H1 (cell line): Measurements from ENCODE around the gene METRN. TPM values are rescaled to one million over a fixed set of nuclear protein-coding genes. Genes with fewer than 3 reads are reported as not detected.

Experiments
- CTCF ChIA-PET: fragments of 300-600 bp; sonication (Branson Sonifier 250); formaldehyde crosslinking; loops from one replicate; lab custom pipeline; 2021; ENCODE audit not compliant: partially characterized antibody; lab: Charles Lee
- POLR2A ChIA-PET: fragments of 300-600 bp; sonication (Branson Sonifier 250); formaldehyde crosslinking; loops from one replicate; lab custom pipeline; 2021; ENCODE audit warnings: inconsistent platforms; ENCODE audit not compliant: partially characterized antibody; lab: Charles Lee
- DNase-seq, 2 experiments: peaks; one replicate each; pipeline versions ENCODE4 v3.0.0 to v3.0.0-alpha.2; 2010 to 2022; ENCODE audit warnings: low spot score in 2 of 2, low read depth in 1 of 2, mixed read lengths in 1 of 2
- FAIRE-seq: peaks from 2 replicates; lab custom pipeline; 2011; peaks lifted over from hg19 to GRCh38; lab: Jason Lieb, UNC
- H2AFZ ChIP-seq: 2 replicates; pipeline ENCODE4 v1.8.1; 2012; ENCODE audit warnings: low read length, inconsistent platforms
- H2AK5ac ChIP-seq: 2 replicates; pipeline ENCODE4 v1.6.1; 2013; ENCODE audit warnings: low read depth, low read length
- H2BK120ac ChIP-seq: replicated peaks from 2 replicates; pipeline ENCODE3; 2013; ENCODE audit warnings: low read depth, low read length, inconsistent platforms
- H2BK12ac ChIP-seq: 2 replicates; pipeline ENCODE4 v1.6.1; 2013; ENCODE audit warnings: low read depth, low read length
- H2BK15ac ChIP-seq: 2 replicates; pipeline ENCODE4 v1.6.1; 2013; ENCODE audit warnings: low read length
- H2BK20ac ChIP-seq: 2 replicates; pipeline ENCODE4 v1.6.1; 2013; ENCODE audit warnings: low read length
- H2BK5ac ChIP-seq: 2 replicates; pipeline ENCODE4 v1.6.1; 2013; ENCODE audit warnings: low read depth, low read length
- H3K14ac ChIP-seq: 2 replicates; pipeline ENCODE4 v1.6.1; 2013; ENCODE audit warnings: inconsistent platforms; ENCODE audit not compliant: insufficient read length
- H3K18ac ChIP-seq: 2 replicates; pipeline ENCODE4 v1.6.1; 2013; ENCODE audit warnings: low read length; ENCODE audit errors: extremely low read depth
- H3K23ac ChIP-seq: 2 replicates; pipeline ENCODE4 v1.6.1; 2013; ENCODE audit warnings: inconsistent platforms; ENCODE audit not compliant: insufficient read length
- H3K23me2 ChIP-seq: 2 replicates; pipeline ENCODE4 v1.6.1; 2013; ENCODE audit warnings: low read depth, low read length
- H3K27ac ChIP-seq: 2 replicates; pipeline ENCODE4 v1.6.1; 2011; ENCODE audit warnings: low read depth, low read length, inconsistent platforms
- H3K27me3 ChIP-seq, 4 experiments: replicated peaks in 1 of 4; 1 replicate in 1 of 4; 2 replicates in 3 of 4; pipeline versions ENCODE4 v1.6.1 to v1.8.1; 2011 to 2013; ENCODE audit warnings: low read length in 3 of 4, mild to moderate bottlenecking in 3 of 4, inconsistent platforms in 2 of 4, mixed read lengths in 2 of 4, moderate library complexity in 1 of 4; ENCODE audit not compliant: control insufficient read depth in 3 of 4, insufficient read depth in 3 of 4; ENCODE audit errors: extremely low read depth in 1 of 4
- H3K36me3 ChIP-seq, 4 experiments: 2 replicates each; pipeline versions ENCODE4 v1.6.1 to v1.8.1; 2011 to 2013; ENCODE audit warnings: mild to moderate bottlenecking in 4 of 4, low read length in 3 of 4, moderate library complexity in 2 of 4, control low read depth in 1 of 4, inconsistent platforms in 1 of 4; ENCODE audit not compliant: insufficient read depth in 4 of 4, control insufficient read depth in 2 of 4
- H3K4ac ChIP-seq: replicated peaks from 2 replicates; pipeline ENCODE3; 2013; ENCODE audit warnings: low read length, low read depth, mixed read lengths, inconsistent platforms; ENCODE audit not compliant: insufficient read length
- H3K4me1 ChIP-seq, 4 experiments: replicated peaks in 1 of 4; 1 replicate in 1 of 4; 2 replicates in 3 of 4; pipeline versions ENCODE4 v1.6.1 to v1.8.1; 2011 to 2013; ENCODE audit warnings: low read length in 3 of 4, inconsistent platforms in 2 of 4, mixed read lengths in 1 of 4; ENCODE audit not compliant: insufficient read depth in 4 of 4, control insufficient read depth in 3 of 4
- H3K4me2 ChIP-seq, 2 experiments: 2 replicates each; pipeline versions ENCODE4 v1.6.1 to v1.8.1; 2011 to 2013; ENCODE audit warnings: low read depth in 2 of 2, low read length in 2 of 2, control low read depth in 1 of 2, inconsistent platforms in 1 of 2, mild to moderate bottlenecking in 1 of 2; ENCODE audit not compliant: insufficient read depth in 1 of 2
- H3K4me3 ChIP-seq, 4 experiments: fragments of 200-600, 300-600 bp in 1 of 4; sonication (generic), shearing (Covaris generic), sonication (Bioruptor Twin) in 1 of 4; 2 replicates each; pipeline versions ENCODE4 v1.5.1 to v1.8.1; 2011 to 2016; ENCODE audit warnings: low read length in 4 of 4, low read depth in 3 of 4, control low read depth in 2 of 4, inconsistent platforms in 2 of 4, mild to moderate bottlenecking in 2 of 4, mixed read lengths in 1 of 4, moderate library complexity in 1 of 4; ENCODE audit not compliant: insufficient read depth in 2 of 4; ENCODE audit errors: extremely low read depth in 1 of 4
- H3K56ac ChIP-seq: replicated peaks from 2 replicates; pipeline ENCODE3; 2013; ENCODE audit warnings: low read depth, mild to moderate bottlenecking, mixed read lengths, low read length, inconsistent platforms; ENCODE audit not compliant: insufficient read length
- H3K79me1 ChIP-seq: 2 replicates; pipeline ENCODE4 v1.6.1; 2013; ENCODE audit warnings: low read depth, low read length, control low read depth
- H3K79me2 ChIP-seq, 2 experiments: 2 replicates each; pipeline versions ENCODE4 v1.6.1 to v1.8.1; 2012 to 2013; ENCODE audit warnings: low read length in 2 of 2, mild to moderate bottlenecking in 2 of 2, inconsistent platforms in 1 of 2; ENCODE audit not compliant: insufficient read depth in 2 of 2, control insufficient read depth in 1 of 2
- H3K9ac ChIP-seq, 4 experiments: replicated peaks in 1 of 4; 1 replicate in 1 of 4; 2 replicates in 3 of 4; pipeline versions ENCODE4 v1.6.1 to v1.8.1; 2011 to 2013; ENCODE audit warnings: low read depth in 3 of 4, low read length in 3 of 4, control low read depth in 2 of 4, mild to moderate bottlenecking in 2 of 4, moderate library complexity in 2 of 4, inconsistent platforms in 1 of 4; ENCODE audit errors: extremely low read depth in 1 of 4
- H3K9me3 ChIP-seq, 2 experiments: 2 replicates each; pipeline versions ENCODE4 v1.6.1 to v1.8.1; 2012 to 2013; ENCODE audit warnings: mild to moderate bottlenecking in 2 of 2, moderate library complexity in 2 of 2, control low read depth in 1 of 2, inconsistent platforms in 1 of 2, low read depth in 1 of 2, low read length in 1 of 2, mixed read lengths in 1 of 2; ENCODE audit not compliant: insufficient read depth in 2 of 2
- H4K20me1 ChIP-seq, 2 experiments: replicated peaks in 1 of 2; 2 replicates each; pipeline versions ENCODE3 to v1.8.1; 2011 to 2013; ENCODE audit warnings: inconsistent platforms in 2 of 2, low read length in 2 of 2, mild to moderate bottlenecking in 1 of 2; ENCODE audit not compliant: insufficient read depth in 2 of 2, control insufficient read depth in 1 of 2
- H4K5ac ChIP-seq: 2 replicates; pipeline ENCODE4 v1.6.1; 2013; ENCODE audit warnings: low read length, low read depth, mixed read lengths, inconsistent platforms; ENCODE audit not compliant: insufficient read length
- H4K8ac ChIP-seq: 2 replicates; pipeline ENCODE4 v1.8.0; 2013; ENCODE audit warnings: mild to moderate bottlenecking, moderate library complexity, low read length, inconsistent platforms; ENCODE audit not compliant: insufficient read depth; ENCODE audit errors: extremely low read depth
- H4K91ac ChIP-seq: replicated peaks from 2 replicates; pipeline ENCODE3; 2013; ENCODE audit warnings: low read length, mixed read lengths, inconsistent platforms; ENCODE audit not compliant: insufficient read length
- CBX5 ChIP-seq: fragments of 300-800, 300-1000 bp; sonication (generic); IDR thresholded peaks from 2 replicates; pipeline ENCODE4 v1.7.1; 2016; ENCODE audit warnings: antibody characterized with exemption, low read length, low read depth
- CHD2 ChIP-seq: IDR thresholded peaks from 2 replicates; pipeline ENCODE4 v1.6.1; 2012; ENCODE audit warnings: low read length, improper control_type of control experiment
- KDM1A ChIP-seq: fragments of 200-600, 300-600 bp; sonication (generic); IDR thresholded peaks from 2 replicates; pipeline ENCODE4 v1.7.1; 2016; ENCODE audit warnings: mild to moderate bottlenecking, low read length, borderline replicate concordance
- NRF1 ChIP-seq: IDR thresholded peaks from 2 replicates; pipeline ENCODE4 v1.6.1; 2011; ENCODE audit warnings: mild to moderate bottlenecking, low read depth, low read length, improper control_type of control experiment
- RNF2 ChIP-seq: fragments of 200-900, 300-1000 bp; sonication (generic); IDR thresholded peaks from 2 replicates; pipeline ENCODE4 v1.7.1; 2016; ENCODE audit warnings: borderline replicate concordance, low read depth, mild to moderate bottlenecking, antibody characterized with exemption, low read length; ENCODE audit not compliant: poor library complexity, severe bottlenecking; ENCODE audit errors: missing control alignments
- ZNF274 ChIP-seq: IDR thresholded peaks from 2 replicates; pipeline ENCODE4 v1.7.0; 2012; ENCODE audit warnings: low read length, borderline replicate concordance; ENCODE audit errors: extremely low read depth
- WGBS, 2 experiments: shearing (Covaris generic) in 1 of 2; methylation state at CpG; one replicate each; pipeline versions ENCODE4 v1.1.6 to v1.1.7; 2013 to 2015; ENCODE audit warnings: low lambda C conversion rate in 2 of 2, mixed read lengths in 2 of 2, inconsistent platforms in 1 of 2, low coverage in 1 of 2, missing lambda C conversion rate in 1 of 2; ENCODE audit not compliant: insufficient replicate concordance in 2 of 2, insufficient coverage in 1 of 2, insufficient read length in 1 of 2; ENCODE audit errors: extremely low coverage in 1 of 2, missing lambda C conversion rate in 1 of 2; 5-methylcytosine and 5-hydroxymethylcytosine counted together
- polyA plus RNA-seq, 7 experiments: library from polyadenylated mRNA; depleted of rRNA in 3 of 7; stranded (reverse) in 5 of 7; unstranded in 2 of 7; fragments of >200 nt in 5 of 7; fragments of 200-250 nt in 2 of 7; gene quantifications; 1 replicate in 5 of 7; 2 replicates in 1 of 7; 4 replicates in 1 of 7; pipeline versions ENCODE4 v1.2.1 to v1.2.3, GENCODE V29; 2011 to 2013; ENCODE audit warnings: missing spikeins in 2 of 7, mixed read lengths in 2 of 7
- total RNA-seq: library from RNA; stranded (reverse); fragmentation: NEBNext Ultra II Directional; extraction: Animal tissue kit (Norgen Biotek cat#: 25700); gene quantifications from 2 replicates; pipeline ENCODE4 v1.2.1, GENCODE V29; 2021

Gene METRN
- total and polyA plus RNA-seq, 2 of the 8 experiments (the other 6 are each of a cell fraction or from before 2014, with no cell fraction given): 18.7 to 25.8 TPM

DNA sequence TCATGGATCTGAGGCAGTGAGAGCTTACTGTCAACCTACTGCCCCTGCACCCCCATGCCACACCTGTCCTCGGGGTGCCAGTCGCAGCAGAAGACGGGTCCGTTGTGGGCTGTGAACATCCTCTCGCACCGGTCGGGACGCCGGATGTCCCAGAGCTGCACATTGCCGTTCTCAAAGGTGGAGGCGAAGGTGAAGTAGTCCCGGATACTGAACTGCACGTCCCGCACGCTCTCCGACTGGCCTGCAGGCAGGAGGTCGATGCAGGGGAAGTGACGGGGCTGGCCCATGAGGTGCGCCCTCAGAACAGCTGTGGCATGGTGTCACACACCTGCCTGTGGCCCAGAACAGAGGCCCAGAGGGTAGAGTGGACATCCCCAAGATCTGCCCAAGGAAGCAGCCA is 27.4 kb upstream of the METRN start:
- Histone ChIP-seq H3K18ac (no peak overlapping the region), H2BK120ac (no peak overlapping the region), H2AFZ (no peak overlapping the region), H4K20me1 (peaks cover 2 to 19% of the 10 kb centered on the region in 2 experiments), H3K14ac (no peak overlapping the region), H3K27me3 (peaks cover 0 to 11% (median 4%) of the 10 kb centered on the region in 4 experiments; a peak in 5 of 7 replicates), H3K23me2 (peaks cover 12% of the 10 kb centered on the region), H3K4me3 (no peak overlapping the region), H3K27ac (no peak overlapping the region), H2BK20ac (no peak overlapping the region), H3K9ac (no peak overlapping the region), H3K79me2 (no peaks in the 10 kb centered on the region; a peak in 1 of 4 replicates), H4K91ac (no peak overlapping the region), H3K4me2 (no peak overlapping the region), H4K5ac (no peak overlapping the region), H3K23ac (no peak overlapping the region), H3K4ac (no peak overlapping the region), H2BK12ac (no peak overlapping the region), H2BK15ac (no peak overlapping the region), H3K4me1 (peaks cover 0 to 15% (median 8%) of the 10 kb centered on the region in 4 experiments; a peak in 5 of 7 replicates), H2AK5ac (no peak overlapping the region), H3K36me3 (peaks cover 2 to 19% (median 4%) of the 10 kb centered on the region in 4 experiments; a peak in 5 of 8 replicates), H2BK5ac (no peak overlapping the region), H3K56ac (no peak overlapping the region), H3K79me1 (peaks cover 4% of the 10 kb centered on the region), H4K8ac (no peak overlapping the region), H3K9me3 (no peaks in the 10 kb centered on the region)
- no peak for DNase-seq
- WGBS, 2 experiments: 95% methylated on average over 18 of the region's 19 CpGs; no CpG with 5 or more reads in 1 of the 2 experiments
- ChIA-PET CTCF (interaction anchor here (0.7 to 6.0 kb wide), 8 partner anchors 8 to 370 kb away, joined by 3 to 75 read pairs (median 8); partner anchors contain the start of genes RHBDL1, RHOT2 and WDR90), POLR2A (interaction anchor here (0.7 to 3.6 kb wide), 10 partner anchors 9 to 99 kb away, joined by 3 to 26 read pairs (median 5); partner anchors contain the start of gene RHBDL1)
- FAIRE-seq: no peak
- TF ChIP-seq KDM1A: no peak
- TF ChIP-seq ZNF274: no peak
- TF ChIP-seq CHD2: no peak
- TF ChIP-seq RNF2: no peak
- no peak for TF ChIP-seq NRF1
- no peak for TF ChIP-seq CBX5
